ENCODE measurements around the gene IRF8.

DNA sequence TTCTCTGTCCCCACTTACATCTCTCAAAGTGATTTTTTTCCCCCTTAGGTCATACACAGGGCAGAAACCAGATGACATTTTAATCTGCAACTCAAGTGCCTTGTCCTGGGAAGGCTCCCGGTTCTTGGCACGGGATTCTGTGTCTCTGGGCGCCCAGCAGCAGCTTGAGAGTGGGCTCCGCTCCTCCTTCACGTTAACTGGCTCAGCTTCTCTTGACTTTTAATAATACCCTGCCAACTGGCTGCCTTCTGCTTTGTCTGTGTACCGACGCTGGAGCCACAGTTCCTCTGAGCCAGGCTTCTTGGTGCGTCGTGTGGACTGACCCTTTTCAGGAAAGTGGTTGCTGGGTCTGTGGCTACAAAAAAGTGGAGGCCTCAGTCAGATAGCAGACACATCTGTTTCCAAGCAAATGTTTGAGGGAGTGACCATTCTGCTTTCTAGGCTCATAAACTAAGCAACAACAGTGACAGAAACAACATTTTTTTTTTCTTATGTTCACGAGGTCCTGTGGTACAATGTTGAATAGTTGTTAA lies 64.9 kb downstream of the IRF8 start:
- no peak for TF ChIP-seq POLR2A (IDR thresholded peaks at IDR 0.05; ENCODE audit: low read length)
- no peak for TF ChIP-seq GATA1 (IDR thresholded peaks at IDR 0.05; ENCODE audit: low read depth, low read length)

Measured in erythroblast (primary cell).